H9 (cell line): Measurements from ENCODE around the gene CAPN3. TPM values are rescaled to one million over a fixed set of nuclear protein-coding genes. Genes with fewer than 3 reads are reported as not detected.

Source experiments
- DNase-seq: peaks from one replicate; pipeline ENCODE4 v3.0.0-alpha.2; 2017
- H2AFZ ChIP-seq: one replicate; pipeline ENCODE4 v1.6.1; 2013; ENCODE audit warnings: mild to moderate bottlenecking, low read length, control low read depth, moderate library complexity
- H2AK5ac ChIP-seq: 2 replicates; pipeline ENCODE4 v1.6.1; 2013; ENCODE audit warnings: low read length, control low read depth, mixed read lengths; ENCODE audit not compliant: insufficient read length
- H2BK120ac ChIP-seq: one replicate; pipeline ENCODE4 v1.6.1; 2013; ENCODE audit warnings: low read depth, mild to moderate bottlenecking, low read length, control low read depth, inconsistent platforms; ENCODE audit not compliant: poor library complexity, severe bottlenecking
- H2BK12ac ChIP-seq: 2 replicates; pipeline ENCODE4 v1.6.1; 2013; ENCODE audit warnings: low read length, control low read depth, mixed read lengths, low read depth; ENCODE audit not compliant: insufficient read length
- H2BK15ac ChIP-seq: 2 replicates; pipeline ENCODE4 v1.6.1; 2013; ENCODE audit warnings: low read depth, low read length, control low read depth
- H2BK20ac ChIP-seq: one replicate; pipeline ENCODE4 v1.6.1; 2013; ENCODE audit warnings: low read depth, mild to moderate bottlenecking, low read length, control low read depth, inconsistent platforms; ENCODE audit not compliant: poor library complexity, severe bottlenecking
- H2BK5ac ChIP-seq: 2 replicates; pipeline ENCODE4 v1.6.1; 2013; ENCODE audit warnings: low read length, control low read depth, mixed read lengths; ENCODE audit not compliant: insufficient read length
- H3K14ac ChIP-seq: 2 replicates; pipeline ENCODE4 v1.6.1; 2013; ENCODE audit warnings: low read length, control low read depth; ENCODE audit not compliant: insufficient read depth
- H3K18ac ChIP-seq: 2 replicates; pipeline ENCODE4 v1.6.1; 2013; ENCODE audit warnings: low read depth, mild to moderate bottlenecking, mixed read lengths, low read length, control low read depth; ENCODE audit not compliant: insufficient read length
- H3K23ac ChIP-seq: 2 replicates; pipeline ENCODE4 v1.6.1; 2013; ENCODE audit warnings: low read length, control low read depth, mixed read lengths, low read depth; ENCODE audit not compliant: insufficient read length
- H3K23me2 ChIP-seq: 2 replicates; pipeline ENCODE4 v1.6.1; 2013; ENCODE audit warnings: low read depth, mild to moderate bottlenecking, mixed read lengths, low read length, control low read depth; ENCODE audit not compliant: insufficient read length, poor library complexity, severe bottlenecking
- H3K27ac ChIP-seq: 2 replicates; pipeline ENCODE4 v1.5.1; 2013; ENCODE audit warnings: low read length, control low read depth, mixed read lengths, low read depth; ENCODE audit not compliant: insufficient read length
- H3K27me3 ChIP-seq: 2 replicates; pipeline ENCODE4 v1.6.1; 2013; ENCODE audit warnings: low read length, control low read depth, inconsistent platforms; ENCODE audit not compliant: insufficient read depth
- H3K4ac ChIP-seq: 2 replicates; pipeline ENCODE4 v1.6.1; 2013; ENCODE audit warnings: low read depth, mild to moderate bottlenecking, control low read depth, inconsistent platforms, low read length, moderate library complexity
- H3K4me1 ChIP-seq: 2 replicates; pipeline ENCODE4 v1.6.1; 2013; ENCODE audit warnings: low read length, control low read depth, inconsistent platforms; ENCODE audit not compliant: insufficient read depth
- H3K4me2 ChIP-seq: 2 replicates; pipeline ENCODE4 v1.6.1; 2013; ENCODE audit warnings: low read length, control low read depth, mixed read lengths; ENCODE audit not compliant: insufficient read length, insufficient read depth
- H3K56ac ChIP-seq: 2 replicates; pipeline ENCODE4 v1.6.1; 2013; ENCODE audit warnings: low read depth, mild to moderate bottlenecking, mixed read lengths, low read length, control low read depth; ENCODE audit not compliant: insufficient read length
- H3K79me1 ChIP-seq: 2 replicates; pipeline ENCODE4 v1.6.1; 2013; ENCODE audit warnings: low read depth, mild to moderate bottlenecking, moderate library complexity, low read length, control low read depth, inconsistent platforms; ENCODE audit not compliant: insufficient read depth, poor library complexity, severe bottlenecking
- H3K79me2 ChIP-seq: 2 replicates; pipeline ENCODE4 v1.6.1; 2013; ENCODE audit warnings: low read length, control low read depth, inconsistent platforms; ENCODE audit not compliant: insufficient read depth
- H3K9ac ChIP-seq: 2 replicates; pipeline ENCODE4 v1.6.1; 2013; ENCODE audit warnings: low read length, control low read depth, mixed read lengths; ENCODE audit not compliant: insufficient read length; ENCODE audit errors: extremely low read depth
- H3K9me3 ChIP-seq: one replicate; pipeline ENCODE4 v1.6.1; 2013; ENCODE audit warnings: low read depth, low read length, inconsistent platforms; ENCODE audit not compliant: control insufficient read depth
- H3T11ph ChIP-seq: one replicate; pipeline ENCODE4 v1.6.1; 2013; ENCODE audit warnings: mild to moderate bottlenecking, low read length, control low read depth, inconsistent platforms
- H4K20me1 ChIP-seq: one replicate; pipeline ENCODE4 v1.6.1; 2013; ENCODE audit not compliant: control insufficient read depth, insufficient read length, insufficient read depth
- H4K5ac ChIP-seq: 2 replicates; pipeline ENCODE4 v1.6.1; 2013; ENCODE audit warnings: low read depth, mild to moderate bottlenecking, mixed read lengths, low read length, control low read depth; ENCODE audit not compliant: insufficient read length
- H4K8ac ChIP-seq: replicated peaks from 2 replicates; pipeline ENCODE4 v1.6.1; 2013; ENCODE audit warnings: low read length, control low read depth, mixed read lengths, low read depth; ENCODE audit not compliant: insufficient read length
- H4K91ac ChIP-seq: 2 replicates; pipeline ENCODE4 v1.6.1; 2013; ENCODE audit warnings: low read depth, mild to moderate bottlenecking, moderate library complexity, mixed read lengths, low read length, control low read depth; ENCODE audit not compliant: insufficient read length
- H3K27ac Mint-ChIP-seq, 3 experiments: 2 replicates in 2 of 3; 3 replicates in 1 of 3; pipeline ENCODE4 v1.8.0; 2020 to 2021; ENCODE audit warnings: mixed read lengths in 3 of 3, mild to moderate bottlenecking in 1 of 3, moderate library complexity in 1 of 3
- H3K27me3 Mint-ChIP-seq: 2 replicates; pipeline ENCODE4 v1.8.0; 2021; ENCODE audit warnings: low read depth, mild to moderate bottlenecking, moderate library complexity, mixed read lengths
- H3K36me3 Mint-ChIP-seq, 3 experiments: 2 replicates in 2 of 3; 3 replicates in 1 of 3; pipeline ENCODE4 v1.8.0; 2020 to 2021; ENCODE audit warnings: low read depth in 3 of 3, mixed read lengths in 3 of 3; ENCODE audit not compliant: insufficient read depth in 1 of 3
- H3K4me1 Mint-ChIP-seq, 2 experiments: 2 replicates each; pipeline ENCODE4 v1.8.0; 2020; ENCODE audit warnings: mixed read lengths in 2 of 2
- H3K4me3 Mint-ChIP-seq, 2 experiments: 2 replicates in 1 of 2; 3 replicates in 1 of 2; pipeline ENCODE4 v1.8.0; 2020 to 2021; ENCODE audit warnings: mild to moderate bottlenecking in 2 of 2, mixed read lengths in 2 of 2, moderate library complexity in 1 of 2
- H3K9me3 Mint-ChIP-seq, 2 experiments: 2 replicates in 1 of 2; 3 replicates in 1 of 2; pipeline ENCODE4 v1.8.0; 2020; ENCODE audit warnings: mild to moderate bottlenecking in 2 of 2, mixed read lengths in 2 of 2, moderate library complexity in 1 of 2
- WGBS: extraction: QIAGEN DNeasy Blood & Tissue Kit; methylation state at CpG from one replicate; pipeline ENCODE4 v1.1.7; 2013; ENCODE audit warnings: missing lambda C conversion rate, low lambda C conversion rate, mixed read lengths; ENCODE audit not compliant: insufficient read length; ENCODE audit errors: extremely low coverage; 5-methylcytosine and 5-hydroxymethylcytosine counted together
- total RNA-seq: library from RNA; stranded (reverse); gene quantifications from 2 replicates; pipeline ENCODE4 v1.2.1, GENCODE V29; 2021
- TF ChIP-seq, protein P1 (sequence below): fragments of 200-600 bp; sonication (generic); conservative IDR thresholded peaks from 3 replicates; pipeline ENCODE4 v1.8.0; 2021; ENCODE audit warnings: antibody characterized with exemption, mild to moderate bottlenecking

The CAPN3 gene
- total RNA-seq, 1 experiment from 2014 or later: 0.31 TPM

DNA sequence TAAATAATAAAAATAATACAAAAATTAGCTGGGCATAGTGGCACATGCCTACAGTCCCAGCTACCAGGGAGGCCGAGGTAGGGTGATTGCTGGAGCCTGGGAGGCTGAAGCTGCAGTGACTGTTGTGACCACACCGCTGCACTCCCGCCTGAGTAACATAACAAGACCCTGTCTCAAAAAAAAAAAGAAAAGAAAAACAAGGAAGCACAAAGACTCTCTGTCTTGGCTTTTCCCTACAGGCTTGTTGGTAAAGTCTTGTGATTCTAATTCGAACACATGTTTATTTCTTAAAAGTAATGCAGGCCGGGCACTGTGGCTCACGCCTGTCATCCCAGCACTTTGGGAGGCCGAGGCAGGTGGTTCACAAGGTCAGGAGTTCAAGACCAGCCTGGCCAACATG lies 60.1 kb downstream of the CAPN3 start:
- Histone ChIP-seq H3K4me2 (no peak overlapping the region), H4K5ac (no peak overlapping the region), H2BK120ac (no peak overlapping the region), H3K4ac (no peak overlapping the region), H4K91ac (no peak overlapping the region), H3K23ac (no peak overlapping the region), H3K79me2 (no peaks in the 10 kb centered on the region), H2BK20ac (no peak overlapping the region), H2AK5ac (no peak overlapping the region), H2BK5ac (no peak overlapping the region), H3K79me1 (no peaks in the 10 kb centered on the region), H3K9ac (no peak overlapping the region), H3K14ac (no peak overlapping the region), H3K27me3 (no peaks in the 10 kb centered on the region), H4K8ac (no peak overlapping the region), H3K56ac (no peak overlapping the region), H4K20me1 (no peaks in the 10 kb centered on the region), H3K23me2 (no peaks in the 10 kb centered on the region), H3T11ph (no peak overlapping the region), H2BK15ac (no peak overlapping the region), H2AFZ (no peak overlapping the region), H3K27ac (no peak overlapping the region), H2BK12ac (no peak overlapping the region), H3K9me3 (no peaks in the 10 kb centered on the region), H3K4me1 (no peaks in the 10 kb centered on the region), H3K18ac (no peak overlapping the region)
- no peaks in the 10 kb centered on the region for H3K27me3 Mint-ChIP-seq
- H3K4me3 Mint-ChIP-seq: no peak overlapping the region
- TF ChIP-seq, protein P1, sequence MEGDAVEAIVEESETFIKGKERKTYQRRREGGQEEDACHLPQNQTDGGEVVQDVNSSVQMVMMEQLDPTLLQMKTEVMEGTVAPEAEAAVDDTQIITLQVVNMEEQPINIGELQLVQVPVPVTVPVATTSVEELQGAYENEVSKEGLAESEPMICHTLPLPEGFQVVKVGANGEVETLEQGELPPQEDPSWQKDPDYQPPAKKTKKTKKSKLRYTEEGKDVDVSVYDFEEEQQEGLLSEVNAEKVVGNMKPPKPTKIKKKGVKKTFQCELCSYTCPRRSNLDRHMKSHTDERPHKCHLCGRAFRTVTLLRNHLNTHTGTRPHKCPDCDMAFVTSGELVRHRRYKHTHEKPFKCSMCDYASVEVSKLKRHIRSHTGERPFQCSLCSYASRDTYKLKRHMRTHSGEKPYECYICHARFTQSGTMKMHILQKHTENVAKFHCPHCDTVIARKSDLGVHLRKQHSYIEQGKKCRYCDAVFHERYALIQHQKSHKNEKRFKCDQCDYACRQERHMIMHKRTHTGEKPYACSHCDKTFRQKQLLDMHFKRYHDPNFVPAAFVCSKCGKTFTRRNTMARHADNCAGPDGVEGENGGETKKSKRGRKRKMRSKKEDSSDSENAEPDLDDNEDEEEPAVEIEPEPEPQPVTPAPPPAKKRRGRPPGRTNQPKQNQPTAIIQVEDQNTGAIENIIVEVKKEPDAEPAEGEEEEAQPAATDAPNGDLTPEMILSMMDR: no peak
- WGBS: no CpG with 5 or more reads among the region's 7 CpGs
- H3K9me3 Mint-ChIP-seq: no peaks in the 10 kb centered on the region
- no peaks in the 10 kb centered on the region for H3K4me1 Mint-ChIP-seq
- peaks cover 19 to 67% (median 44%) of the 10 kb centered on the region in 3 experiments; a peak in 6 of 7 replicates for H3K36me3 Mint-ChIP-seq
- no peak for DNase-seq
- H3K27ac Mint-ChIP-seq: no peak overlapping the region
